ENCODE data around the gene RNF133.

- TF ChIP-seq CTCF (IDR thresholded peaks at IDR 0.05), result no peak
- no peak for TF ChIP-seq POLR2AphosphoS5 (IDR thresholded peaks at IDR 0.05)
- TF ChIP-seq POLR2A (IDR thresholded peaks at IDR 0.05), result no peak
Observed at GRCh38 chr7:122677149-122677548, 21.8 kb downstream of the RNF133 start.
